Frontal cortex (tissue), 4 donors: Measurements from ENCODE around the gene CYP4X1. TPM values are rescaled to one million over a fixed set of nuclear protein-coding genes. Genes with fewer than 3 reads are reported as not detected.
A peak's percentile ranks its signal among the peaks of the same experiment; 100 is the strongest.
"Not testable (repeated sequence)": the region's sequence is repeated elsewhere in the genome, so short reads cannot be mapped to it uniquely, and the experiment has no call there.

Experiments used
- DNase-seq, 2 donors: peaks; one replicate each; pipeline ENCODE4 v3.0.0; 2012; ENCODE audit warnings: low spot score in 2 of 2
- FAIRE-seq: peaks from 2 replicates; lab custom pipeline; 2012; peaks lifted over from hg19 to GRCh38; lab: Jason Lieb, UNC
- total RNA-seq: library from RNA; depleted of rRNA; stranded (reverse); fragments of >200 nt; gene quantifications from one replicate; pipeline ENCODE4 v1.2.3, GENCODE V29; 2014
- donor health status: control.
- donor health status: control.
- donor health status: control.

The CYP4X1 gene, protein sequence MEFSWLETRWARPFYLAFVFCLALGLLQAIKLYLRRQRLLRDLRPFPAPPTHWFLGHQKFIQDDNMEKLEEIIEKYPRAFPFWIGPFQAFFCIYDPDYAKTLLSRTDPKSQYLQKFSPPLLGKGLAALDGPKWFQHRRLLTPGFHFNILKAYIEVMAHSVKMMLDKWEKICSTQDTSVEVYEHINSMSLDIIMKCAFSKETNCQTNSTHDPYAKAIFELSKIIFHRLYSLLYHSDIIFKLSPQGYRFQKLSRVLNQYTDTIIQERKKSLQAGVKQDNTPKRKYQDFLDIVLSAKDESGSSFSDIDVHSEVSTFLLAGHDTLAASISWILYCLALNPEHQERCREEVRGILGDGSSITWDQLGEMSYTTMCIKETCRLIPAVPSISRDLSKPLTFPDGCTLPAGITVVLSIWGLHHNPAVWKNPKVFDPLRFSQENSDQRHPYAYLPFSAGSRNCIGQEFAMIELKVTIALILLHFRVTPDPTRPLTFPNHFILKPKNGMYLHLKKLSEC
- total RNA-seq = 18.3 TPM

DNA sequence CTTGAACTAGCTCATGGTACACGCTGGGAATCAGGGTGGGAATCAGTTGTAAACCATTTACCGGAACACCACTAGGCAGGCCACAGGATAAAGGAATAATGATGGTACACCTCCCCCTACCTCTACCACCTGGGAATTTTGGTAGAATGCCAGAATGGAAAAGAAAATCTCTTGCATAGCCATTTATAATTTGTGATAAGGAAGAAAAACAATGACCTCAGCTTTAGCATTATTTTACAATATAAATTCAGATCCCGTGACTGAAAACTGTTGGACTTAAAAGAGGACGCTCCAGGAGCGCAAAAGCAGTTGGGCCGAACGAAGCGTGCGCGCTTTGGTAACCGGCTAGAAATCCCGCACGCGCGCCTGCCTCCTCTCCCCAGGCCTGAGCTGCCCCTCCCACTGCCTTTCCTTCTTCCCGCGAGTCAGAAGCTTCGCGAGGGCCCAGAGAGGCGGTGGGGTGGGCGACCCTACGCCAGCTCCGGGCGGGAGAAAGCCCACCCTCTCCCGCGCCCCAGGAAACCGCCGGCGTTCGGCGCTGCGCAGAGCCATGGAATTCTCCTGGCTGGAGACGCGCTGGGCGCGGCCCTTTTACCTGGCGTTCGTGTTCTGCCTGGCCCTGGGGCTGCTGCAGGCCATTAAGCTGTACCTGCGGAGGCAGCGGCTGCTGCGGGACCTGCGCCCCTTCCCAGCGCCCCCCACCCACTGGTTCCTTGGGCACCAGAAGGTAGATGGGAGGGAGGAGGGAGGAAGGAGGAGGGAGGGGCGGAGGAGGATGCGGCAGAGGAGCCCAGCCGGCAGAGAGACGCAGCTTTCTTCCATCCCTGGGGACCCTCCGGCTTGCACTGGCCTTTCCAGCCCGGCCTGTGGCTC, at the start of gene CYP4X1:
TSS of gene CYP4X1 (plus strand) at position 402 of the 873 bp plus-strand sequence. CDS start at position 551, 149 bp downstream.
- peak in 1 of 2 donors; percentile 30 for DNase-seq
- FAIRE-seq = no peak

DNA sequence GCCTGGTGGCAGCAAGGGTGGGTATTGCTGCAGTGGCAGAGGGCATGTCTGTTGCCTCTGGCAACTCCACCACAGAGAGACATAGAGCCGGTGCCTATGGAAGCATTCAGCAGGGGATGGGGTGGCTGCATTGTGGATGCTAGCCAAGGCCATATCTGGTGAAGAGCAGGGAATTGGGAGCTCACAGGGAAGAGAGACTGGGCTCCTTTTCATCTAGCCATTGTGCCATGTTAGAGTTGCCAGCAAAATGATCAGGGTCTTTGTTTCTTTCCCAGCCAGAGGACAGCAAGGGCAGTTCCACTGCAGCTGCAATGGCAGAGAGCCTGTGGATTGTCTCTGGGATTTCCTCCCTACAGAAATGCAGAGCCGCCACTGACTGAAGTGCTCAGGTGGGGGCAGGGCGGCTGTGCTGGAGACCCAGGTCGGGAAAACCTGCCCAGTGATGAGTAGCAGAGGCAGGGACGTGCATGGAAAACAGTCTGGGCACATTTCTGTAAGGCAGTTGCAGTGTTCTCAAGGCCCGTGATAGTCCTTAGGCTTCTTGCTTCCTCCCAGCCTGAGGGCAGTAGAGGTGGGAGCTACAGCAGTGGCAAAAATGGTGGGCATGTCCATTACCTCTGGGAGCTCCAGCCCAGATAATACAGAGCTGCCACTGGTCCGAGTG, 40.2 kb upstream of the CYP4X1 start:
- FAIRE-seq = no peak
- no peak for DNase-seq

DNA sequence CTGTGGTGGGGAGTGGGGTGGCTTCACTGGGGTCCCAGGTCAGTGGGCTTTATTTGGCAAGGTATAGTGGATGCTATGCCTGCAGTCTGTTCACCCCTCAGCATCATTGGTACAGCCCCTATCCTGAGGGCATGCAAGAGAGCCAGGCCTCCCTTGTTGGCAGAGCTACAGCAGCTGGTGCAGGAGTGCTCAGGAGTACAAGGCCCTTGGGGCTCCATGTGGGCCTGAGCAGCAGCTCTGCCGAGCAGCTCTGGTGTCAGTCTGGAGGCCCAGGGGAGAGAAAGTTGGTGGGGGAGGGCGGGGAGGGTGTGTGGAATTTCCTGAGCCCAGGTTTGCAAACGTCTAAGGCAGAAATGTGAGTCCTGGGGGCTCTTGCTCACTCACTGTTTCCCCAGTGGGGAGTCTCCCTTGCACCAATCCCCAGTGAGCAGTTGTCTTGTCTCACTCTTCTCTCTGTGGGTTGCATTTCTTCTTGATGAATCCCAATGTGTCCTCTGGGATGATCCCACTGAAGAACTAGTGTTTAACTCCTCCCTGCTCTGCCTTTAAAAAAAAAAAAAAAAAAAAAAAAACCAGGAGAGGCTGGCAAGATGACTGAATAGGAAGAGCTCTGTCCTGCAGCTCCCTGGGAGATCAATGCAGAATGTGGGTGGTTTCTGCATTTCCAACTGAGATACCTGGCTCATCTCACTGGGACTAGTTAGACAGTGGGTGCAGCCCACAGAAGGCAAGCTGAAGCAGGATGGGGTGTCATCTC, 39.5 kb upstream of the CYP4X1 start:
- DNase-seq (no peak), FAIRE-seq (no peak)

DNA sequence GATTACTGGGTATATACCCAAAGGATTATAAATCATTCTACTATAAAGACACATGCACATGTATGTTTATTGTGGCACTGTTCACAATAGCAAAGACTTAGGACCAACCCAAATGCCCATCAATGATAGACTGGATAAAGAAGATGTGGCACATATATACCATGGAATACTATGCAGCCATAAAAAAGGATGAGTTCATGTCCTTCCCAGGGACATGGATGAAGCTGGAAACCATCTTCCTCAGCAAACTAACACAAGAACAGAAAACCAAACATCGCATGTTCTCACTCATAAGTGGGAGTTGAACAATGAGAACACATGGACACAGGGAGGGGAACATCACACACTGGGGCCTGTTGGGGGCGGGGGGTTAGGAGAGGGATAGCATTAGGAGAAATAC, 32.9 kb upstream of the CYP4X1 start:
- FAIRE-seq, DNase-seq: not testable (repeated sequence)

DNA sequence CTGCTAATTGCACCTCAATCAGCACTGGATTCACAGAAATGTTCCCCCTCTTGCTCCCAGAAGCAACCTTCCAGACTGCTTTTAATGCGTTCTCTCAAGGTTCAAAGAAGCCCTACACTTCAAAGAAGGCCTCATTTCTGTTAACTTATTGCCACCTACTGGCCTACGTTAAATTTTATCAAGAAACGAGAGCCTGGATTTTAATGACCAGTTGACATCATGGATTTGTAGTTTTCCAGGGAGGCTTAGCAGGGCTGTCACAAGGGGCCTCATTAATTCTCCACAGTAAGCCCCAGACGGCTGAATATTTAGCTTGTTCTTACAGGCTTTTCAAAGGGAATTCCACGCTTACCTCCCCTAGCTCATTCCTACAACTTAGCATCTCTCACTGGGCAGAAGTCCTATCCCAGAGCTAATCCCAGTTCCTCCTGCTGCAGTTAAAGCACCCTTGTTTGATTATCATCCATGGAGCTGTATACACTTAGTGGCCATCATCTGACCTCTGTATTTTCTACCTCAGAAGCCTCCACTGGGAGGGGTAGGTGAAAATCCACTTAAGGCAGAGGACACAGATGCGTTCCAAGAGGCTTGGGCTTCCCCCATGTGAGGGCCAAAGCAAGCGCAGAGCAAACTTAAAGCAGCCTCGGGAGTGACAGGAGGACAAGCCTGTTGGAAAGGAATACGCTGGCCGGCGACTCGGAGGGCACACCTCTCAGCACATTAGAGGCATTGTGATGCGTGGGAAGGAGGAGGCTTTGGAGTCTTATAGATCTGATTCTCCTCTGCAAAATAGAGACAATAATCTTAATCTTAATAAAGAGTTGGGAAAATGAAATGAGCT, 32.2 kb upstream of the CYP4X1 start:
- DNase-seq (no peak), FAIRE-seq (no peak)

DNA sequence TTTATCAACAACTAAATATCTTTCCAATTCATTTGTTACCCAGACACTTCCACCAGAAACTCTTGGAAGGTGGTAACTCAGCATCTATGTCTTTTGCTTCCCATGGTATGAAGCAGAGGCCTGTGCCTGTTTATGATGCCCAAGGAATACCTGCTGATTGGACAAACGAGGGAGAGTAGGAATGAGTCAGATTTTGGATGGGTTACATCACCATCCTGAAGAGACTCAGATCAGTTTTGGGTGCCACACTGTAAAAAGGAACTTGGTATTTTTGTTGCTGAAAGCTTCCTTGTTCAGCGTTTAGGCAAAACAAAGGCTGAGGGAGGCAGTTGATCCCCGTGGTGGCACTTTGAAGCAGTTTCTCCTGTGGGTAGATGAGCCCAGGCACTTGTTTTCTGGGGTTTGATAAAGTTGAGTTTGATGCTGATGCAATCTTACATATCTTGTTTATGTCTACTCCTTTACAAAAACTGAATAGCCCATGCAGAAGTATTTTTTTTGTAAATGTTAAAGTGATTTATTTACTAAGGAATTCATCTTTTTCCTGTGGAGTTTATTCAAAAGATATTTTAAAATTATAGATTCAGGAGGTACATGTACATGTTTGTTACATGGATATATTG, 26.7 kb upstream of the CYP4X1 start:
- FAIRE-seq (no peak), DNase-seq (no peak)

DNA sequence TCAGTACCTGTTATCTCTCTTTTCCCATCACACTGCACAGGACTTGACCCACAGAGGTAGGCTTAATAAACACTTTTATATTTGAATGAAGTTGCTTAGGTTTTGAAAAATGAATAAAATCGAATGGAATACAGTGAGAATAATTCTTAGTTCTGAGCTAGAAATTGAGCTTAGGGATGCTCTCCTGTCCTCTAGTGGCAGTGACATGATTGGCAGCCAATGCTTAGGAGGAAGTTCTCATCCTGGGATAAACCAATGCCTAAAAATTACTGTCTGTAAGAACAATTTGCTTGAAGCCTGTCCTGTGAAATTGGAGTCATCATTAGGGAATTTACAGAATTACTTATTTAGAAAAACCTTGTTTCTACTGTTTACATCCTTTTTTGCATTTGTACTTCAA, 21.3 kb upstream of the CYP4X1 start:
- FAIRE-seq = no peak
- DNase-seq = no peak

DNA sequence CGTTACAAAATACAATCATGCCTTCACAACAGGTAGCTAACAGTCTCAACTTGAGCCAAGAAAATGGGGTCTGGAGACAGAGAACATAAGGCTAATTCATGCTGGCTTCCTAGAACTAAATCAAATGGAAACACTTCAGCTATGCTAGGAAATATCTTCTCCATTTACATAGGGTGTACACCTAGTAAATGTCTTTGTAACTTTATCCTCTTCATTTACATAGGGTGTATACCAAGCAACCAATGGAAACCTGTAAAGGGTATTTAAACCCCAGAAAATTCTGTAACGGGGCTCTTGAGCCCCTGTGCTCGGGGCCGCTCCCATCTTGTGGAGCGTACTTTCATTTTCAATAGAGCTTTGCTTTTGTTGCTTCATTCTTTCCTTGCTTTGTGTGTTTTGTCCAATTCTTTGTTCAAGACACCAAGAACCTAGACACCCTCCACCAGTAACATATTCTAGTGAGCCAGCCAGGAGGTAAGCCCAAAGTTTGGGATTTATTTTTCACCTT, 19.5 kb upstream of the CYP4X1 start:
- FAIRE-seq (no peak), DNase-seq (no peak)

DNA sequence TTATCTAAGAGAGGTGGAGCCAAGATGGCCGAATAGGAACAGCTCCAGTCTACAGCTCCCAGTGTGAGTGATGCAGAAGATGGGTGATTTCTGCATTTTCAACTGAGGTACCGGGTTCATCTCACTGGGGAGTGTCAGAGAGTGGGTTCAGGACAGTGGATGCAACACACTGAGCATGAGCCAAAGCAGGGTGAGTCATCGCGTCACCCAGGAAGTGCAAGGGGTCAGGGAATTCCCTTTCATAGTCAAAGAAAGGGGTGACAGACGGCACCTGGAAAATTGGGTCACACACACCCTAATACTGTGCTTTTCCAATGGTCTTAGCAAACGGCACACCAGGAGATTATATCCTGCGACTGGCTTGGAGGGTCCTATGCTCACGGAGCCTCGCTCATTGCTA, 17.0 kb upstream of the CYP4X1 start:
- not testable (repeated sequence) for DNase-seq, FAIRE-seq

DNA sequence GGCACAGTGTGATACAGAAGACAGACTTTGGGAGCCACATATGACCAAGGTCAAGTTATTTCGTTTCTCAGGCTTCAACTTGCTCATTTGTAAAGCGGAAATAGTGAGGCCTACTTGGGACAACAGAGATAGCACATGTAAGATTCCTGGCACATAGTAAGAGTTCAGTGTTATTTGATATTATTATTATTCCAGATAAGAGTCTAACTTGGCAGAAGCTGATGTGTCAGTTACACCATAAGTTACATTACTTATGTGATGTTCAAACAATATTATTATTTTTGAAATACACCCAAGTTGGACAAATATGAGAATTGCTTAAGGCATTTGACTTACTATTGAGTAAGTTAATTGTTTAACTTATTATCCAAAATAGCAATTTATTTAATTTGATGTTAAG, 10.2 kb upstream of the CYP4X1 start:
- FAIRE-seq = no peak
- DNase-seq = no peak

DNA sequence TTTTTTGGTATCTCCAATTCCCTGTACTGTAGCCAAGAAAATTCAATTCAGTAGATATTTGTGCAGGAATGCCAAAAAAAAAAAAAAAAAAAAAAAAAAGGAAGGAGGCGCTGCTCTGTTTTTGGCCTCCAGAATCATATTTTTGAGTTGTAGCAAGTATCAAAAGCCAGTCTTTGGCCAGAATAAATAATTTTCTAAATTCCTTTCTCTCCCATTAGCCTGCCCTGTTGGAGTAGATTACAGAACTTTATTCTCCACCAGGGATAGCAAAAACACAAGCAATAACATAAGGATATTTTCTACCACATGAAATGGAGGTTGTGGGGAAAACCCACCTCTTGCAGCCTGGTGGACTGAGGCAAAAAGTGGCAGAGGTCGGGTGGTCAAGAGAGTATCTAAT, 2.4 kb upstream of the CYP4X1 start:
- no peak for FAIRE-seq
- DNase-seq = no peak

DNA sequence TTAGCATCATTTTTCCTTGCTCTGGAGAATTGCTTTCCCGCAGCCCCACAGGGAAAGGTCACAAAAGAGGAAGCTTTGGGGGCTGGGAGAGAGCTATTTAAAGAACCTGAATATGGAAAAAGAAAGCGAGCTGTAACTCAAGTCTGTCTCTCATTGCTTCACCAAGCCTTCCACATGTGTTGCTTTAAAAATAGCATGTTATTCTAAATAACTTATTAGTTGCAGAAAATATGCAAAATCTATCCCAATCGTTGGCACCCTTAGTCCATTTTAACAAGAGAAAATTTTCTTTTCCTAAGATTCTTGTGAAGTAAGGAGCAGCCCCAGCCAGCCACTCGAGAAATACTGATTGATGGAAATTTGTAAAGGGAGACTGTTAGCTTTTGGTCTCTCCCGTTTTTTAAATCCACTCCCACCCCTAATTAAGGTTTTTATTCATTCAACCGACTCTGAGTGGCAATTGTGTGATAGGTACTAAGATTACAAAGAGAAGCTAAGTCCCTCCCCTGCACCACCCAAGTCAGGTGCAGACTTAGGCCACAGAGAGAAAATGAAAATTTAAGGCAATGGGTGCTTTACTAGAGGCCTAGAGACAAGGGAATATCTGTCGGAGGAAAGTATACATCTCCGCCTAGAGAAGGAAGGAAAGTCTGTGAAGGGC, 802 bp downstream of the CYP4X1 start:
- DNase-seq (peak in 1 of 2 donors; percentile 32), FAIRE-seq (no peak)

DNA sequence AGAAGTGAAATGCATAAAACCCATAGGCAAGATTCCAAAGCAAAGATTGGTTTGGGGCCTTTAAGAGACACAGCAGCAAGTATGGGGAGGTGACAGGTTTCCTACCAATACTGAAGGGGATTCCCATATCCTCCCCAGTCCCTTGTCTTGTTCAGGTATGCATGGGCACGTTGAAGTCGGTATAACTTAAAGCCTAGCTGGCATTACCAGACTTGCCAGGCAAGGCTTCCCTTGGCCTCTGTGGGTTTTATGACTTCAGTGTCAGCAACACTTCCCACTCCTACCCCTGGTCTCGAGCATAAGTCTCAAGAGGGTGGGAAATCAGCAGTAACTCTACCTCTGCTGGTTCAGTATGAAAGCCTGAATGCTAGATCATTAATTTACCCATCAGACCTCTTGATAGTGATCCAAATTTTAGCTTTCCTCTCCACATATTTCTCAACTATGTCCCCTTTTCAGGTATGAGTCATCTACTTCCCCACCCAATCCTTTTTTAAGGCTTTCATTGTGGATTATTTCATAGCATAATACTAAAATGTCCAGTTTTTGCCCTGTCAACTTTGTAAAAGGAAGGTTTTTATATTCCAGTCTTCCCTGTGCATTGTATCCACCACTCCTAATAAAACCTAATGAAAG, 6.8 kb downstream of the CYP4X1 start:
- FAIRE-seq = no peak
- no peak for DNase-seq

DNA sequence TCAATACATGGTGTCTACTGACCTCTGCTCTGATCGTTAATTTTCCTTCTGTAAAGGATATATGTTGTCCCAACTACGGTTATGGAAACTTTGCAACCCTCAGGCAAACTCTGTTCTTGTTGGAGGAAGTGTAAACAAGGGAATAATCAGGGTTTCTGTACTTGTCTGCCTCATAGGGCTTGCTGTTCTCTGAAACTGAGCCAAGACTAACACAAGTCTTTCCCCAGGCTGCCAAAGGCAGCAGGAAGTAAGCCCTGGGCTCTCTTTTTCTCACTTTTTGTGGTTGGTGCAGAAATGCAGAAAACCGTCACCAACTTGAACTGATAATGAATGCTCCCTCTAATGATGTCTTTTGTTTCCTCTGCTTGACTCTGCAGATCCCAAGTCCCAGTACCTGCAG, 7.6 kb downstream of the CYP4X1 start:
- FAIRE-seq = no peak
- DNase-seq = no peak

DNA sequence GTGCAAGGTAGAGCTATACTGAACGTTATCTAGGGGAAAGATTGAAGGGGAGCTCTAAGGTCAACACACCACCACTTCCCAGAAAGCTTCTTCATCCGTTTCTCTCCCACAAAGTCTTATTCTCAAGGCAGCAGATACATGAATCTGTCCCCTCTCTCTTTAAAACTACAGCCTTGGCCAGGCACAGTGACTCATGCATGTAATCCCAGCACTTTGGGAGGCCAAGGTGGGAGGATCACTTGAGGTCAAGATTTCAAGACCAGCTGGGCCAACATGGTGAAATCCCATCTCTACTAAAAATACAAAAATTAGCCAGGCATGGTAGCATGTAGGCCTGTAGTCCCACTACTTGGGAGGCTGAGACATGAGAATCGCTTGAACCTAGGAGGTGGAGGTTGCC, 8.1 kb downstream of the CYP4X1 start:
- no peak for FAIRE-seq
- DNase-seq = no peak

DNA sequence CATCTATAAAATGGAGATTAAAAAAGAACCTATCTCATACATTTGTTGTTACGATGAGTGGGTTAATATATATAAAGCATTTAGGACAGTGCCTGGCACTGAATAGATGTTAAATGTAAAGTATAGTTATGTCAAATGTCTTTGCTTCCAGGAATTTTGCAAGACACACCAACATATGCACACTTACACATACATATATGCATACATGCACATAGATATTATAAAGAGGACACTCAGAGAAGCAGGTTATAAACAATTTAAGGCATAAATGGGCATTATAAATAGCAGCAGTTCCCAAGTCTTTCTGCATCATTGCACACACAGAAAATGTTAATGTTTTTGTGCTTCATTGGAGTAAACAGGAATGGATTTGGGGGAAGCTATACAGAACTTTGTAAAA, 13.3 kb downstream of the CYP4X1 start:
- FAIRE-seq (no peak), DNase-seq (no peak)

DNA sequence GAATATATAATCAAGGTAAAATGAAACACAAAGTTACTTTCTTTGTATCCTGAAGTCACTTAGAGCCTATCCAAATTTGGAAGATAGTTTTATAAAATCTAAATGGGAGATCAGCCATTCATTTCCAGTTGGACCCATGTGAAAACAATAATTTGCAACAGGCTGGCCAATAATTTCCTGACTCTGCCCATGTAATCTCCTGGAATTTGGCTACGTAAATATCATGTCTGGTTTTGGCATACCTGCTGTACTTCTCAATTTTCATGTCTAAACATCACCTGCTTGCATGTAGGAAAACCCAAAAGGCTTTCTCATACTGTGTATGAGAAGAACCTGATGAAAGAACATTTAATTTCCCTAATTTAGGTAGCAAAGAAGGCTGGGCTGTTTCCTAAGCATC, 35.9 kb downstream of the CYP4X1 start:
- DNase-seq (no peak), FAIRE-seq (no peak)
